ENCODE results near the gene P2RY11. TPM values are rescaled to one million over a fixed set of nuclear protein-coding genes. Genes with fewer than 3 reads are reported as not detected.

Gene P2RY11
- total RNA-seq, 4 donors from 2014 or later, result 2.9 to 9.2 (median 5.8) TPM

DNA sequence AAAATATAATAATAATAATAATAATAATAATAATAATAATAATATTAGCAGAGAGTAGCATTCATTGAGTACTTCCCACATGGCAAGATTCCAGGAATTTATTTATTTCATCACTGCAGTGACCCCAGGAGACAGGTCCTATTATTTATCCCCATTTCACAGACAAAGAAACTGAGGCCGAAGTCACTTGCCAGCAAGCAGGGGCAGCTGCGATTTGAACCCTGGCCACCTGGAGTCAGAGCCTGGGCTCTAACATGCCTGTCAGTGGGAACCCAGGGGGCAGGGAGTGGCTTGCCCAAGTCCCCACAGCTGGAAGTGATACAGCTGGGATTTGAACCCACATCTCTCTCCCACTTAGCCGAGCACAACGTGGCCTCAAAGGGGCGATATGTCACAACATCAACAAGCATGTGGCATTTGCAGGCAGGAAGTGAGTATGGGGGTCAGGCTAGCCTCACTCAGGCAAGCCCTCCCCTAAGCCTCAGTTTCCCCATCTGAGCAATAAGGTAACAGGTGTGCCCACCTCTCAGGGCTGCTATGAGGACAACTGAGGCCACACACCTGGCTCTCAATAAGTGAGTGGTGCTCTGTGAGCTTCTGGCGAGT, 22.4 kb upstream of the P2RY11 start:
- intact Hi-C loops (cut with DNase I), result no loop called here
- TF ChIP-seq POLR2A (IDR thresholded peaks at IDR 0.05), result no peak
- TF ChIP-seq, protein P1, sequence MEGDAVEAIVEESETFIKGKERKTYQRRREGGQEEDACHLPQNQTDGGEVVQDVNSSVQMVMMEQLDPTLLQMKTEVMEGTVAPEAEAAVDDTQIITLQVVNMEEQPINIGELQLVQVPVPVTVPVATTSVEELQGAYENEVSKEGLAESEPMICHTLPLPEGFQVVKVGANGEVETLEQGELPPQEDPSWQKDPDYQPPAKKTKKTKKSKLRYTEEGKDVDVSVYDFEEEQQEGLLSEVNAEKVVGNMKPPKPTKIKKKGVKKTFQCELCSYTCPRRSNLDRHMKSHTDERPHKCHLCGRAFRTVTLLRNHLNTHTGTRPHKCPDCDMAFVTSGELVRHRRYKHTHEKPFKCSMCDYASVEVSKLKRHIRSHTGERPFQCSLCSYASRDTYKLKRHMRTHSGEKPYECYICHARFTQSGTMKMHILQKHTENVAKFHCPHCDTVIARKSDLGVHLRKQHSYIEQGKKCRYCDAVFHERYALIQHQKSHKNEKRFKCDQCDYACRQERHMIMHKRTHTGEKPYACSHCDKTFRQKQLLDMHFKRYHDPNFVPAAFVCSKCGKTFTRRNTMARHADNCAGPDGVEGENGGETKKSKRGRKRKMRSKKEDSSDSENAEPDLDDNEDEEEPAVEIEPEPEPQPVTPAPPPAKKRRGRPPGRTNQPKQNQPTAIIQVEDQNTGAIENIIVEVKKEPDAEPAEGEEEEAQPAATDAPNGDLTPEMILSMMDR (IDR thresholded peaks at IDR 0.05), result no peak
- Histone ChIP-seq H3K9me3 (no peaks in the 10 kb centered on the region), H3K27ac (no peak overlapping the region), H3K4me3 (no peak overlapping the region), H3K36me3 (peaks cover 0 to 51% (median 10%) of the 10 kb centered on the region in 3 donors), H3K27me3 (no peaks in the 10 kb centered on the region), H3K4me1 (peaks cover 4 to 24% (median 17%) of the 10 kb centered on the region in 3 donors)
- DNase-seq, result no peak
- 90 to 95% methylated on average over 2 of the region's 6 CpGs for WGBS, 2 donors

DNA sequence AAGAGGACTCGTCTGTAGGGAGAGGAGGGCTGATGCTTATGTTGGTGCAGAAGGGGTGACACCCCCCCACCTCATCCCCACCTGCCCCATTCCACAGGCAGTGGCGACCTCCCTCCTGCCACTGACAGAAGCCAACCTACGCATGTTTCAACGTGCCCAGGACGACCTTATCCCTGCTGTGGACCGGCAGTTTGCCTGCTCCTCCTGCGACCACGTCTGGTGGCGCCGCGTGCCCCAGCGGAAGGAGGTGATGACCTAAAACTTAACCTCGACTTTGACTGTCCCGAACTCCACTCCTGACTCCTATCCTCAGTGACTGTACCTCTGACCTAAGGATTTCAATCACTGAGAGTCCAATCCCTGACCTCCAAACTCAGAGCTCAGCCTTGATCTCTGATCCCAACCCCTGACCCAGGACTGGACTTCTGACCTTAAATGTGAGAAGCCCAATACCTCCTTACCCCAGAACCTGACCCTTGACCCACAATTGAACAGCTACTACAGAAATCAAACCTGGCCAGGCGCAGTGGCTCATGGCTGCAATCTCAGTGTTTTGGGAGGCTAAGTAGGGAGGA, 21.6 kb upstream of the P2RY11 start:
- H3K27ac ChIP-seq, result no peak overlapping the region
- H3K9me3 ChIP-seq, result no peaks in the 10 kb centered on the region
- peaks cover 0 to 51% (median 10%) of the 10 kb centered on the region in 3 donors for H3K36me3 ChIP-seq
- intact Hi-C loops (cut with DNase I), result no loop called here
- no peak for DNase-seq
- WGBS, 2 donors, result 65 to 72% methylated on average over 12 to 15 of the region's 15 CpGs
- no peak overlapping the region for H3K4me3 ChIP-seq
- no peaks in the 10 kb centered on the region for H3K27me3 ChIP-seq
- H3K4me1 ChIP-seq, result peaks cover 4 to 24% (median 17%) of the 10 kb centered on the region in 3 donors
- TF ChIP-seq, protein P1 (IDR thresholded peaks at IDR 0.05), result no peak
- no peak for TF ChIP-seq POLR2A (IDR thresholded peaks at IDR 0.05)

DNA sequence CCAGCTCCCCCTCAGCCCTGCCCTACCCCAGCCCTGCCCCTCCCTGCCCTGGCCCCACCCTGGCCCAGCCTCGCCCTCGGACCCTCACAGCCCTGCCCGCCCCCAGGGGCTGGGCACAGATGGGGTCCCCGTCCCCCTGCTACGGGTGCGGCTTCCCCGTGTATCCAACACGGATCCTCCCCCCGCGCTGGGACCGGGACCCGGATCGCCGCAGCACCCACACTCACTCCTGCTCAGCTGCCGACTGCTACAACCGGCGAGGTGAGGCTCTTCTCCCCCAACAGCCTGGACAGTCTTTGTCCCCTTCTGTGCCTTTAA, 20.2 kb upstream of the P2RY11 start:
- intact Hi-C loops (cut with DNase I), result no loop called here
- Histone ChIP-seq H3K9me3 (no peaks in the 10 kb centered on the region), H3K4me1 (peaks cover 8 to 25% (median 15%) of the 10 kb centered on the region in 3 donors), H3K36me3 (peaks cover 0 to 51% (median 10%) of the 10 kb centered on the region in 3 donors), H3K27me3 (no peaks in the 10 kb centered on the region), H3K27ac (no peak overlapping the region), H3K4me3 (no peak overlapping the region)
- DNase-seq, result no peak
- TF ChIP-seq, protein P1 (IDR thresholded peaks at IDR 0.05), result no peak
- no peak for TF ChIP-seq POLR2A (IDR thresholded peaks at IDR 0.05)
- 84 to 95% methylated on average over 5 to 11 of the region's 17 CpGs for WGBS, 2 donors

DNA sequence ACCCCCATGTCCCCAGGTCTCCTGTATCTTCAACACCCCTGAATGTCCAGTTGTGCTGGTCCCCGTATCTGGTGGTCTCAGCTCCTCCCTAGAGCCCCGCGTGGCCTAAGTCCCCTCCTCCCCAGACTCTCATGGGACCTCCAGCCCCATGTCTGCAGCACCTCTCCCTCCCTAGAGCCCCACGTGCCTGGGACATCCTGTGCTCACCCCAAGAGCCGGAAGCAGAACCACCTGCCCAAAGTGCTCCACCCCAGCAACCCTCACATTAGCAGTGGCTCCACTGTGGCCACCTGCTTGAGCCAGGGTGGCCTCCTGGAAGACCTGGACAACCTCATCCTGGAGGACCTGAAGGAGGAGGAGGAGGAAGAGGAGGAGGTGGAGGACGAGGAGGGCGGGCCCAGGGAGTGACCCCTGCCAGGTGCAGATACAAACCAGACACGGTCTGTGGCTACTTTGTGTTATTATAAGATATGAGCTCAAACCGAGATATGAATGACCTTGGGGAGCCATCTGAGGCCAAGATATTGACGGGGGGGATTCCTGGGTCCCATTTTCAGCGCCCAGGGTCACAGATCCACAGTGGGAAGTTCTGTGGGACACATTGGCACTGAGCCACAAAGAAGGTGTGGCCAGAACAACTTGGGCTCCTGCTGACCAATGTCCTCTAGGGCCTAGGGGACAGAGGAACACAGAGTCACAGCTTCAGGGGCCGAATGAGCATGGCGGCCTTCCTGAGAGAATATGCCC, 19.4 kb upstream of the P2RY11 start:
- no peak overlapping the region for H3K27ac ChIP-seq
- H3K4me1 ChIP-seq, result peaks cover 10 to 25% (median 12%) of the 10 kb centered on the region in 3 donors
- no peak for DNase-seq
- H3K27me3 ChIP-seq, result no peaks in the 10 kb centered on the region
- H3K36me3 ChIP-seq, result peaks cover 0 to 51% (median 10%) of the 10 kb centered on the region in 3 donors
- H3K4me3 ChIP-seq, result no peak overlapping the region
- intact Hi-C loops (cut with DNase I), result no loop called here
- WGBS, 2 donors, result 82 to 92% methylated on average over 5 to 11 of the region's 13 CpGs
- no peaks in the 10 kb centered on the region for H3K9me3 ChIP-seq
- TF ChIP-seq, protein P1 (IDR thresholded peaks at IDR 0.05), result no peak
- no peak for TF ChIP-seq POLR2A (IDR thresholded peaks at IDR 0.05)

Measured in esophagus squamous epithelium (tissue), 5 donors.